Hypothalamus (tissue), 51 donors: Measurements from ENCODE around the gene HMG20A.

Experiments
- DNase-seq, 51 donors: peaks; one replicate each; lab custom pipeline; 2025; lab: John Stamatoyannopoulos, UW

The HMG20A gene

DNA sequence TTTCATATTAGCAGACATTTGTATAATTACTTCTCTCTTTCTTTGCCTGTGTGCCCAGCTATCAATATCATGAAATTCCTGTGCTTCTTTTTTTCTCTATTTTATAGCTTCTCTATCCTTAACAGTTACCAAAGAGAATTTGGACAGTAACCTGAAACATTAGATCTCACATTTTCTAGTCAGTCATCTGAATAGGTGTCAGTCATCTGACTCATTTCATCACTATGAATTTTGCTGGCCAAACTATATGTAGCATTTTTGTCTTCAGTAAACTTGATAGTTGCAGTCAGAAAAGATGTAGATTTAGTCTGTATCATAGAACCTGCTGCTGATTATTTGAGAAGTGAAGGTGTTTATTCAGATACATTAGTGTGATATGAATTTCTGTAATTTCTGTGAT lies 52.6 kb downstream of the HMG20A start:
- DNase-seq = no peak

DNA sequence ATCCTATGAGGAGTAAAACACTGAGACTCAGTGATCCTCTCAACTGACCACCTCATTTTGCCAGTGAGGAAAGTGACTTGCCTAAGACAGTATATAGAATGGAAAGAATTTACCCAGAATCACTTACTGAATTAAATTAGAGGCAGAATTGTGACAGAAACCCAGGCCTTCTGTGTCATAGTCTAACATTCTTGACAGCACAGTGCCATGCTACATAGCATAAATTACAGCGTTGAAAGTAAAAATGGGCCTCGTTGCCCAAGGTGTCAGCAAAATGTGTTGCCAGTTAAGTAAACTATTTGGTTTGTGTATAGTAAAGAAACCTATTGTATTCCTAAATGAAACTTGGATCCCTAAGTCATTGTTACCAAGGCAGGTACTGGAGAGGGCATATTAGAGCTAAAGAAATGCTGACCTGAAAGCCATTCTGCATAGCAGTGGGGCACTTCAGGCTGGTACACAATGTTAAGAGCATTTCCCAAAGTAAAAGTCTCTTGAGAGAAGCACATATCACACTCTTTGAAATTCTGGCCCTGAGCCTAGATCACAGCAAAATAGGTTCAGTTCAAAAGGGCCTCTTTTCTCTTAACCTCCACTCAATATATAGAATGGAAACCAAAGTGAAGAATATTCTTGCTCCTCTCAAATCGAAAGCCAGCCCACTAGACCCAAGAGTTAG lies 53.8 kb downstream of the HMG20A start:
- DNase-seq = no peak

DNA sequence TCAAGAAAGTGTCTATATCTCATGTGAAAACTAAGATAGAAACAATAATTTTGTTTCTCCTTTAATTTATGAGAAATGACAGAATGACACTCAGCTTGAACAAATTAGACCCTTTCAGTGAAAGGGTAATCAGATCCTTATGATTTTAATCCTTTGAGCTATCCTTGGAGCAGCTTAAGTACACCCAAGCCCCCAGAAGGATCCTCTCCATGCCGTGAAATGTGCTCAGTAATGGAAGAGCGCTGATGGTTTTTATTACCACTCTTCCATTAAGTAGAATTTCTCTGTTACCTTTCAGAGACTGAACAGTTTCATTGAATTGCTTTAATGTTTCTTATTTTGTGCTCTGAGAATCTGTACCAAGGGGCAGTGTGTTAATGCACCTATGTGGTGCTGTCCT lies 54.3 kb downstream of the HMG20A start:
- DNase-seq = no peak

DNA sequence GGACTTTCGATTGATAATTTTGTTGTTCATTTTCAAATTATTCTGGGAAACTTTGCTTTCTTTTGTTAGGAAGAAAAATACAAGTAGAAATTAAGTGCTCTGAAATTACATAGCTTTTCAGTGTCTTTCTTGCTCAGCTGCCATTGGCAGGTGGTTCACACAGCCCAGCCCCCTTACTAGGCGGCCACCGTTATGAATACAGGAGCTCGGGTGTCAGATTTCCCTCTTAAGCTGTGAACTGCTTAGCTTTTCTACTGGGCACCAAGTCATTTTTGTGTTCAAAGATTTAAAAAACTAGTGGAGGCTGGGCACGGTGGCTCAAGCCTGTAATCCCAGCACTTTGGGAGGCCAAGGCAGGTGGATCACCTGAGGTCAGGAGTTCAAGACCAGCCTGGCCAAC lies 55.2 kb downstream of the HMG20A start:
- DNase-seq = no peak

DNA sequence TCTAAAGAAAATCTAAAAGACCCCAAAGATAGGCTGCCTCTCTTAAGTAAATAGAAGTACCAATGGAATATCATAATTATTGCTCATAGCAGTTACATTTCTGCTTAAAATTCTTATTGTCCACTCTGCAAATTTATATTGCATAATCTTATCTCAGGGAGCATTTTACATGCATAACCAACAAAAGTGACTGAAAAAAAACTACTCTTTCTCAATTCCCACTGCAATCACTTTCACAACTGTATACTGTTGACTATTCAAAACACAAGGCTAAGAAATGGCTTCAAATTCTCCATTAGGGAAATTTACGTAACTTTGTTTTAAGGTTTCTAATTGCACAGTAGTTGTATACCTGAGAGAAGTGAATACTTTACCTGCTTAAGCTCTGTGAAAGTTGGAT lies 56.3 kb downstream of the HMG20A start:
- DNase-seq = no peak

DNA sequence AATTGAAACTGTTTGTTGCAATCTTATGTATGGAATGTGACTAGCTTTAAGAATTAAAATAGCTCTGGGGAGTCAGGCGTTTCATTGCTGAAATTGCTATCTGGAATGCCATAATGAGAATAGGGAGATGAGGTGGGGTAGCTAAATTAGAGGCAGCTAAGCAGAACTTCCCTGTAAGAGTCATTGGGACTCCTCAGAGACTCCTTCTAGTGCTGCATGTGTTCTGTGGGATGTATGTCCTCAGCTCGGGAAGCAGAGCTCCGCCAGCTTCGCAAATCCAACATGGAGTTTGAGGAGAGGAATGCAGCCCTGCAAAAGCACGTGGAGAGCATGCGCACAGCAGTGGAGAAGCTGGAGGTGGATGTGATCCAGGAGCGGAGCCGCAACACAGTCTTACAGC lies 57.4 kb downstream of the HMG20A start:
- DNase-seq = no peak

DNA sequence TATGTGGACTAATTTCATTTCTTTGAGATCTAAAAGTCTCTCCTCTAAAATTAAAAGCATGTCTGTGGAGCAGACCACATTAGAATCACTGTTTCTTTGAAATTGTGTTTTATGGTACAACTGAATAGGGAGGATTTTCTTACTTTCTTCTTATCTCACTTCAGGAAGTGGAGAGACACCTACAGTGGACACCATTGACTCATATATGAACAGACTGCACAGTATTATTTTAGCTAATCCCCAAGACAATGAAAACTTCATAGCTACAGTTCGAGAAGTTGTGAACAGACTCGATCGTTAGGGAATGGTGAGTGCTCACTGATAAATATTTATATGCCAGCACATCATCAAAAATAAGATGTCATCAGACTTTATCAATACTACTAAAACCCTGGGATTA lies 58.3 kb downstream of the HMG20A start:
- no peak for DNase-seq

DNA sequence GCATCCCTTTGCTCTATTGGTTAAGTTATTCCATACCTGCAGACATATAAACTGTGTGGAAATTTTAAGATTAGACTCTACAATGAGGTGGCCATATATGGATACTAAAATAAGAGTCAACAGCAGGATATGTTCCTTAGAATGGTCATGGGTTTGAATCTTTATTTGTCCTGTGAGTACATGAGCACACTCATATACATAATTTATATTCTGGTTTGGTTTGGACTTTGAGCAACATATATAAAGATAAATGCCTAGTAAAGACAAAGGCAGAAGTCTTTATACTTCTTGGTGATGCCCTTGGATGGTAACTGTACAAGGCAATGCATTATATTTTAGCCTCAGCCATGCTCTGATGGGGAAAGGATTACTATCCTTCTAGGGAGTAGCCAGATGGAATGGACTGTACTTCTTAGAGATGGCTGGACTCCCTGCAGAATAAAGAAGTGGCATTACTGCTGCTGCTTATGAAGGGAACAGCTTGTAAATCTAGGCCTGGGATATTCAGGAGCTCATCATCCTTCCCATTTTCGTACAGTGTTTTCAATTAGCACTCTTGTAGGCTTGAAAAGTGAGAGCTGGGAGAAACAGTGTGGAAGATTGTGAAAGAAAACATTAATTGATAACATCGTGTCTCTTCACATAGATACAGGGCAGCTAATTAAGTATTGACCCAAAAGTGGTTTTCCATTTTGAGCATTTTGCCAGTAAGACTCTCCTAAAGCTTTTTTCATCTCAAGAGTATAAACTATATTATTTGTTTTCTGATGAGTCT lies 60.4 kb downstream of the HMG20A start:
- no peak for DNase-seq

DNA sequence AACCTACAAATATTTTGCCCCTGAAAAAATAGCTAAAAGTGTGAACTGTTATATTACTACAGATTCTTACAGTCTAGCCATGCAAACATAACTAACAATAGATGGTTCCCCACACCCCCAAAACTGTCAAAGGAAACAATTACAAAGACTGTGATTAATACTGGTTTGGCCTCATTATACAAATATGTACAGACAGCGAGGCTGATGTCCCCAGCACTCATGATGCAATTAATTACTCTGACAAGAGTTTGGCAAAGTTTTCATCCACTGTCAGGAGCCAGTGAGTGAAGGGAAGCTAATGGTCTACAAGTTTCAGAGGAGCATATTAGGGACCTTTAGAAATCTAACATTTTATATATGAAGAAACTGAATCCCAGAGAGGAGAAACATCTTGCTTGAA lies 61.0 kb downstream of the HMG20A start:
- no peak for DNase-seq

DNA sequence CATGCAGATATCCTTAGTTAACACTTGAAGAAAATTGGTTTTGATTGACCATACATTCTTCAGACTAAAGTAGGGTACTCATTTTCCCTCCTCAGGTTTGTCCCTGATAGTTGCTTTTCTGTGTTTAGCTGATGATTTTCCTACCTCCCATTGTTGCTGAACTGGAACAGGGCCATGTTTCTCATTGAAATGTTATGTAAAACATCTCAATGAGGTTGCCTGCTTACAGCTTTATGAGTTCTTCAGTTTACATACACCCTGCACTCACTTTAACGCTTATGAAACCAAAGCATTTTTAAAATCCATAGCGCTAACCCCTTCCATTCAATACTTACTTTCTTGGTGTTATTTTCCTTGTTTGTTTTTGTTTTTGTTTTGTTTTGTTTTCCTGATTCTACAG lies 61.9 kb downstream of the HMG20A start:
- DNase-seq = no peak

DNA sequence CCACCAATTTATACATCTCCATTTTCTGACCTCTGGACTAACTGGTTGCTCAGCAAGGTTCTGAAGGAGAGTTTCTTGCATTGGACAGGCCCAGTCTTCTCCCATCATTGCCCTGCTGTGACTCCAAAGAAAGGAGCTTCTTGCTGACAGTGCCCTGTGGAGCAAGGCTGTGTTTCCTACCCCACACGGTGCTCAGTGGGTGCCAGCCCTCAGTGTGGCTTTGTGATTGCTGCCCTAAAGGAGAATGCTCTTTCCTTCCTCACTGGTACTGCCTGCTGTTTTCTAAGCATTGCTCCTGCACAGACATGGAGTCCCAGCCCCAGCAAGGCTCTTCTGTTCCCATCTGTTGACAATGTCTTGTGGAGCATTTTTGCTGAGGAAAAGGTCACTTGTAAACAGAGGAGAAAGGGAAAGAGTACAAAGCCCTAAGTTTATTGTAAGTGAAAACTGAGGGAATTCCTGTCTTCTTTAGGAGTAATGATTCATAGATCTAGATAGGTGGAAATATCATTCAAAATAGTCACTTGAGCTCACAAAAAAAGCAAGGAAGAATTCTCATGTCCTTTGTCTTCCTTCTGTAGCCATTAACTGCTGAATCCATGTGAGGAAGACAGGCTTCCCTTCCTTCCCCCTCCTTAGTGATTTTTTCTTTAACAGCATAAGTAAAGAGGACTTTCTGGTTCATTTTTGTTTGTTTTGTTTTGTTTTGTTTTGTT lies 62.9 kb downstream of the HMG20A start:
- no peak for DNase-seq

DNA sequence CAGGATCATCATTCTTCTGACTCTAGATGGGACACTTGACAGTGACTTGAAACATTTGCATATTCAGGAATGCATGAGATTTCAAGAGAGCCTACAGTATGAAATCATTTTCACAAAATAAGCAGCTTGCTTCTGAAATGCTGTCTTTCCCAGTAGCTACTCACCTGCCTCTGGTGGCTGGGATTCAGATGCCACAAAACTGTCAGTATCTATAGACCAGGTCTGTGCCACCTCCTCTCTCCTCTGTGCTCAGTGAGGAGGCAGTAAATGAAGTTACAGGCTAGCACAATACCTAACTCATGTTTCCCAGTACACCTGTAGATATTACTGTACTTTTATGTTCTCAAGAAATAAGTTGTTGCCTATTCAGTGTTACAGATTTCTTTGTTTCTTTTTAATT lies 64.3 kb downstream of the HMG20A start:
- DNase-seq = no peak

DNA sequence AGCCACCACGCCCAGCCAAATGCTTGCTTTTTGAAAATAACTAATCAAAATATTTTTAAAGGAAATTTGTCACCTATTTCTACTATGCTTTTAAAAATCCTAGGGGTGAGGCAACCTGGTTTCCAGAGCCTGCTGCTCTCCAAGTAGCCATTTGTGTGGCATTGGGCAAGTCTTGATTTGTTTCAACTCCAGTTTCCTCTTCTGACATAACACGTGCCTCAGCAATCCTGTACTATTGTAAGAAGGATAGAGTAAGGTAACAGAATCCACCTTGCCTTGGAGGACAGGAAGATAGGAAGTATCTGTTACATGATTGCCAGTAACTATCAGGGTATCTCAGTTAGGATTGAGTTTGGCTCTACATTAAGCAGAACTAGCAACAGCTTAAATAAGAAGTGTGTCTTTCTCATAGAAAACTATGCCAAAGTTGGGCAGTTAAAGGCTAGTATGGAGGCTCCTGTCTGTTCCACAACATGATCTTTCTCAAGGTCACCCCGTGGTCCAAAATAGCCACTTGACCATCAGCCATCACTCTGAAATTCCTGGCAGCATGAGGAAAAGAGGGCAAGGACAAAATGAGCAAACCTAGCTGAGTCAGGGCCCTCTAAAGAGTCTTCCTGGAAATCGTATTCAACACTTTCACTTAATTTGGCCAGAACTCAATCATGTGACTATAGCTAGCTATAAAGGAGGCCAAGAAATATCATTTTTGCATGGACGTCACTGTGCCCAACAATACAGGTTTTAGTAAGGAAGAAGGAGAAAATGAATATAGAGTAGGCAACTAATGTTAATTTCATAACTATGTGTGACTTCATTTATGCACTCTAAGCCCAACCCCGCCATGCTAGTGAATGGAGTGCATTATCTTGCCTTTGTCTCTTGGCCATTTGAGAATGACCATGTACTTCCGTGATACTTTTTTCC lies 66.1 kb downstream of the HMG20A start:
- DNase-seq = peak in 1 of 51 donors; percentile 10

DNA sequence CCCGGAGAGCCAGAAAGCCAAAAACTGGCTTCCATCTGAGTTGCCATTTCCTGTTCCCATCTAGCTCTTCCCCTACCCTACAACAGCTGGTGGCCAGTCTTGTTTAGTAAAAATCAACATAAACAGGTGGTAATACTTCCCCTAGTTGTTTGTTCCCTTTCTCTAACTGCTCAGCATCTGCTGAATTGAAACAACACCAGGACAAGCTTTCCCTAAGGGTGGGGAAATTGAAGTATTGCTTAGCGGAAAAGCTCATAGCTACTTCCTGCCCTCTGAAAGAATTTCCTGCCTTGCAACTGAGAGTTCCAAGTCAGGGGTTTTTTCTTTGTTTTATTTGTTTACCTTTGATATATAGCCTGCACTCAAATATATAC lies 66.8 kb downstream of the HMG20A start:
- no peak for DNase-seq

DNA sequence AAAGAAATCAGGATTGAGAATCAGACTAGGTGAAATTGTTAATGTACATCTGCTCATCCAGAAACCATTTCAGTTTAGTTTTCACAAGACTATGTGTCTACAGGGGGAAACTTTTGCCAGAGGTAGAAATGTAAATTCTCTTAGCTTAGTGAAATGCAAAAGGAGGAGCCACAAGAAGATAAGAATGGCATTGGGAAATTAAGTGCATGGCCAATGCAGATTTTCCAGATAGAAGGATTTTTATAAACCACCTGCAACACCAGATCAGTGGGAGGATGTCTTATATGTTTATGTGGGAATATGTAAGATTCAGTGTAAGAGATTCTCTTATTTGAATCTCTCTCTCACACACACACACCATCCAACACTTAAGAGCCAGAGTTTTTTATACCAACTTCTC lies 67.2 kb downstream of the HMG20A start:
- DNase-seq = no peak

DNA sequence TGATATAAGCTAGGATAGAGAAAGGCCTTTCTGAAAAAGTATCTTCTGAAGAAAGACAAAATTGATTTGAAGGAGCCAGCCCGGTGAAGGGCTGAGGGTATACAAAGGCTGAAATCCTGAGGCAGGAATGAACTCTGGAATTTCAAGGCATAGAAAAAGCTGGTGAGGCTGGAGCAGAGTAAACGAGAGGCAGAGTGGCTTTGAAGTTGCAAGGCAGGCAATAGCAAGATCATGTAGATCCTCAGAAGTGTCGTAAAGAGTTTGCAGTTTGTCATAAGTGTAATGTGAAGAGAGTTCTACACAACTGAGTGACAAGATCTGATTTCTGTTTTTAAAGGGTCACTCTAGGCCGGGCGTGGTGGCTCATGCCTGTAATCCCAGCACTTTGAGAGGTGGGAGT lies 69.0 kb downstream of the HMG20A start:
- no peak for DNase-seq

DNA sequence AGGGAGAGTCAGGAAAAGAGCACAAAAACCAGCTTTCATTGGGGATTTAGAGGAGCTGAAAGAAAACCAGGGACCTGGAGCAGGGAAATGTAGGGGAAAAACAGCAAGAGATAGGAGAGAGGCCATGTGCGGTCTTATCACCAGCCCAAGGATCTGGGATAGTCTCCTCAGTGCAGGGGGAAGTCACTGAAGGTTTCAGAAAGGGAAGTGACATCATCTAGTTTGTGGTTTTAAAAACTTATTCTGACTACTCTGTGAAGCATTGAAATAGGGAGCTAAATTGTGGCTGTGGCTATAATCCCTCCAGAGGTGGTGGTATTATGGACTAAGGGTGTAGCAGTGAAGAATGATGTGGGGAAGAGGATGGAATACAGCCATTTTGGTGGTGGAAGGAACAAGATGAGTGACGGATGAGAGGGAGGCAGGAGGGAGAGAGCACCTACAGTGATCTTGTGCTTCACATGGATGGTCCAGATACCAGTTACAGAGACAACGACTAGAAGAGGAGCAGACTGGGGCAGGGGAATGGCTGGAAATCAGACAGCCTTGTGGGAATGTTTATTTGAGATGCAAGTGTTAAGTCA lies 72.7 kb downstream of the HMG20A start:
- no peak for DNase-seq

DNA sequence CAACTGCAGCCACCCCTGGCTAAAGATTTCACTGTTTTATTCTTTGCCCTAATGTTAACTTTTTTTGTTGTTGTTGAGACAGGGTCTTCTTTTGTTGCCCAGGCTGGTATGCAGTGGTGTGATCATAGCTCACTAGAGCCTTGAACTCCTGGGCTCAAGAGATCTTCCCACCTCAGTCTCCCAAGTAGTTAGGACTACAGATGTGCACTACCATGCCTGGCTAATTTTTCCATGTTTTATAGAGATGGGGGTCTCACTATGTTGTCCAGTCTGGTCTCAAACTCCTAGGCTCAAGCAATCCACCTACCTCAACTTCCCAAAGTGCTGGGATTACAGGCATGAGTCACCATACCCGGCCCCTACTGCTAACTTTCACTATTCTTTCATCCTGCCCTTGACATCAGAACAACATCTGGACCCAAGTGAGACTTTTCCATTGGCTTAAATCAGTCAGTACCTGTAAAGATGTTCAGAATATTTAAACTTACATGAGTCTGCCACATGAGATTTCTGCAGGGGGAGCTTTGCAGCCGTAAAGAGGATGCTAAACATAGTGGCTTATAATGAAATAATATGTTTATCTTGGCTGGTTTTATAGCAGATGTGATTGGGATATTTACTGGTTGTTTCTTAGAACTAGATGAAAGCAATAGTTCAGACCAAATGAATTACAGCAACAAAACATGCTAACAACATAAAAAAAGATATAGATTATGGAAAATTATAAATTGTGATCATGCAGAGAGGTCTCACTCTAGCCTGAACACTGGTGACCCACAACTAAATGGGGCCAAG lies 73.6 kb downstream of the HMG20A start:
- no peak for DNase-seq

DNA sequence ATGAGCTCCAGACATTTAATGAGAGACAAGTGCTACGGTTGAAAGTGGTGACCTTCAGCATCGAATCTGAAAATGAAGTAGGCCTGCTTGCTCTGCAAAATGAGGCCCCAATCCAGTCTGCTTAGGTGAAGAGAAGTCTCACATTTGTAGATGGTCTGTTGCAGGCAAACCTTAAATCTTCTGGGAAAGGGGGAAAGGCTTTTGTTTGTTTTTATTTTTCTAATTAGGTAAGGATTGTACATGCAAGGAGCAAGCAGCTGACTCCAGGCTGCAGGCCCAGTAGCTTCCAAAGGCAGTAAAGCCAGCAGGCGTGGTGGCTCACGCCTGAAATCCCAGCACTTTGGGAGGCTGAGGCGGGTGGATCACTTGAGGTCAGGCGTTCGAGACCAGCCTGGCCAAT lies 74.3 kb downstream of the HMG20A start:
- DNase-seq = no peak
